Measurements from ENCODE around the gene SAA4. TPM values are rescaled to one million over a fixed set of nuclear protein-coding genes. Genes with fewer than 3 reads are reported as not detected.

Gene SAA4
- polyA plus RNA-seq, 2 of the 4 experiments (the other 2 are of a cell fraction): not detected

DNA sequence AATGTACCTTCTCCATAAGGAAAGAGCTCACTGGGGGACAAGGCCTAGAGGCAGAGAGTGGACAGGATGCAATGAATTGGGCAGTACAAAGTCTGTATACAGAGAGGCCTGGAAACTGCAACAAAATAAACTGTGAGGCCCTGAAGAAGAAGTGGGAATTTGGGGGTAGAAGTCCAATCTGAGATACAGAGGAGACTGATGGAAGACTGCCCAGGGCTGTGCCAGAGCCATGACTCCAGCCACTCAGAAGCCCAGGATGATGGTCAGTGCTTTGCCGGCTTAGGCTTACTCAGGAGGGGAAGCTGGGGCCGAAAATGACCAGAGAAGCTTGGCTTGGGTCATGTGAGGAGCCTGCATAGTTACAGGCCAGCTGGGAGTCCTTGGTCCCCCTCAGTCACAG, 5.7 kb downstream of the SAA4 start:
- H3K4me2 ChIP-seq: no peak overlapping the region
- no peak overlapping the region for H3K27ac ChIP-seq
- peak in 1 of 2 experiments; percentile 16; a peak in 2 of 6 replicates for ATAC-seq
- CTCF ChIA-PET: interaction anchor here (1.1 to 1.6 kb wide), 2 partner anchors 13 to 115 kb away, joined by 5 to 9 read pairs; no protein-coding TSS in a partner anchor
- no peaks in the 10 kb centered on the region for H3K9me3 ChIP-seq
- no peak overlapping the region for H3K4me3 ChIP-seq
- DNase-seq (ENCODE audit: low read depth in 1 of 2, low spot score in 1 of 2): no peak
- POLR2A ChIA-PET: no interaction called here
- 43% methylated on average over 2 of the region's 2 CpGs for WGBS (ENCODE audit: missing lambda C conversion rate)
- no peak for FAIRE-seq
- H3K4me1 ChIP-seq: no peaks in the 10 kb centered on the region
- TF ChIP-seq FOXS1 (CRISPR knock-in tag; IDR thresholded peaks at IDR 0.05) (no peak), NFE2L2 (conservative IDR thresholded peaks at IDR 0.05; ENCODE audit: low read length) (no peak), FOSB (CRISPR knock-in tag; IDR thresholded peaks at IDR 0.05) (no peak), NR3C1 (IDR thresholded peaks at IDR 0.05) (no peak), EP300 (IDR thresholded peaks at IDR 0.05) (no peak), HEYL (CRISPR knock-in tag; IDR thresholded peaks at IDR 0.05) (no peak), FOSL2 (IDR thresholded peaks at IDR 0.05) (no peak), FOSL2 (CRISPR knock-in tag; IDR thresholded peaks at IDR 0.05) (no peak), MAZ (IDR thresholded peaks at IDR 0.05; ENCODE audit: borderline replicate concordance, low read depth, low read length) (no peak), JUN (IDR thresholded peaks at IDR 0.05) (no peak), HOXB13 (CRISPR knock-in tag; IDR thresholded peaks at IDR 0.05; ENCODE audit: low read depth) (no peak), EHF (CRISPR knock-in tag; IDR thresholded peaks at IDR 0.05) (no peak), RNF2 (IDR thresholded peaks at IDR 0.05; ENCODE audit: borderline replicate concordance, low read depth) (no peak), POLR2A (IDR thresholded peaks at IDR 0.05; ENCODE audit: low read length) (no peak), MYC (IDR thresholded peaks at IDR 0.05; ENCODE audit: borderline replicate concordance, low read length) (no peak)
- TF ChIP-seq, protein P1, sequence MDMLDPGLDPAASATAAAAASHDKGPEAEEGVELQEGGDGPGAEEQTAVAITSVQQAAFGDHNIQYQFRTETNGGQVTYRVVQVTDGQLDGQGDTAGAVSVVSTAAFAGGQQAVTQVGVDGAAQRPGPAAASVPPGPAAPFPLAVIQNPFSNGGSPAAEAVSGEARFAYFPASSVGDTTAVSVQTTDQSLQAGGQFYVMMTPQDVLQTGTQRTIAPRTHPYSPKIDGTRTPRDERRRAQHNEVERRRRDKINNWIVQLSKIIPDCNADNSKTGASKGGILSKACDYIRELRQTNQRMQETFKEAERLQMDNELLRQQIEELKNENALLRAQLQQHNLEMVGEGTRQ (IDR thresholded peaks at IDR 0.05): no peak
- TF ChIP-seq, protein P2, sequence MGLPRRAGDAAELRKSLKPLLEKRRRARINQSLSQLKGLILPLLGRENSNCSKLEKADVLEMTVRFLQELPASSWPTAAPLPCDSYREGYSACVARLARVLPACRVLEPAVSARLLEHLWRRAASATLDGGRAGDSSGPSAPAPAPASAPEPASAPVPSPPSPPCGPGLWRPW (IDR thresholded peaks at IDR 0.05): no peak
- TF ChIP-seq, protein P3, sequence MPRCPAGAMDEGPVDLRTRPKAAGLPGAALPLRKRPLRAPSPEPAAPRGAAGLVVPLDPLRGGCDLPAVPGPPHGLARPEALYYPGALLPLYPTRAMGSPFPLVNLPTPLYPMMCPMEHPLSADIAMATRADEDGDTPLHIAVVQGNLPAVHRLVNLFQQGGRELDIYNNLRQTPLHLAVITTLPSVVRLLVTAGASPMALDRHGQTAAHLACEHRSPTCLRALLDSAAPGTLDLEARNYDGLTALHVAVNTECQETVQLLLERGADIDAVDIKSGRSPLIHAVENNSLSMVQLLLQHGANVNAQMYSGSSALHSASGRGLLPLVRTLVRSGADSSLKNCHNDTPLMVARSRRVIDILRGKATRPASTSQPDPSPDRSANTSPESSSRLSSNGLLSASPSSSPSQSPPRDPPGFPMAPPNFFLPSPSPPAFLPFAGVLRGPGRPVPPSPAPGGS (IDR thresholded peaks at IDR 0.05): no peak

DNA sequence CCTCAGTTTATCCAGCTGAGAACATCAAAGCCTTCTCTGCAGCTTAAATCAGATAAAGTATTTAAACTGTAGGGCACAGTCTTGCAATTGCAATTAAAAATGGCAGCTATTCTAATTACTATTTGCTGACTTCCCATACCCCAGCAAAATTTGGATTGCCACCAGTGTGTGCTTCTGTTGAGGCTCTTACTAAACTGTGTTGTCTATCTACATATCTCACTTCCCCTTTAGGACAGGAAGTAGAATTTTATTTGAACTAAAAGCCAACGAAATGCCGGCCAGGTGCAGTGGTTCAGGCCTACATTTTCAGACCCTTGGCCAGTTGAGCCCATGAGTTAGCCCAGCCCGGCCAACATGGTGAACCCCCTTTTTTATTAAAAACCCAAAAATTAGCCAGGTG, 7.1 kb downstream of the SAA4 start:
- no peak for FAIRE-seq

More for the DNA sequence above, 7.1 kb downstream of the SAA4 start:
- no peak for ATAC-seq
- no peak for DNase-seq (ENCODE audit: low read depth in 1 of 2, low spot score in 1 of 2)
- POLR2A ChIA-PET: no interaction called here
- H3K4me2 ChIP-seq: no peak overlapping the region
- no peak for TF ChIP-seq TP53 (CRISPR knock-in tag; IDR thresholded peaks at IDR 0.05)
- no peak for TF ChIP-seq MYC (IDR thresholded peaks at IDR 0.05; ENCODE audit: borderline replicate concordance, low read length)
- TF ChIP-seq, protein P4, sequence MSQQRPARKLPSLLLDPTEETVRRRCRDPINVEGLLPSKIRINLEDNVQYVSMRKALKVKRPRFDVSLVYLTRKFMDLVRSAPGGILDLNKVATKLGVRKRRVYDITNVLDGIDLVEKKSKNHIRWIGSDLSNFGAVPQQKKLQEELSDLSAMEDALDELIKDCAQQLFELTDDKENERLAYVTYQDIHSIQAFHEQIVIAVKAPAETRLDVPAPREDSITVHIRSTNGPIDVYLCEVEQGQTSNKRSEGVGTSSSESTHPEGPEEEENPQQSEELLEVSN (IDR thresholded peaks at IDR 0.05; ENCODE audit: borderline replicate concordance, low read depth): no peak
- TF ChIP-seq, protein P3 (IDR thresholded peaks at IDR 0.05): no peak
- TF ChIP-seq, protein P5, sequence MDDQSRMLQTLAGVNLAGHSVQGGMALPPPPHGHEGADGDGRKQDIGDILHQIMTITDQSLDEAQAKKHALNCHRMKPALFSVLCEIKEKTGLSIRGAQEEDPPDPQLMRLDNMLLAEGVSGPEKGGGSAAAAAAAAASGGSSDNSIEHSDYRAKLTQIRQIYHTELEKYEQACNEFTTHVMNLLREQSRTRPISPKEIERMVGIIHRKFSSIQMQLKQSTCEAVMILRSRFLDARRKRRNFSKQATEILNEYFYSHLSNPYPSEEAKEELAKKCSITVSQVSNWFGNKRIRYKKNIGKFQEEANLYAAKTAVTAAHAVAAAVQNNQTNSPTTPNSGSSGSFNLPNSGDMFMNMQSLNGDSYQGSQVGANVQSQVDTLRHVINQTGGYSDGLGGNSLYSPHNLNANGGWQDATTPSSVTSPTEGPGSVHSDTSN (IDR thresholded peaks at IDR 0.05): no peak
- TF ChIP-seq ZNF302 (CRISPR knock-in tag; IDR thresholded peaks at IDR 0.05): no peak
- TF ChIP-seq HOXA7 (CRISPR knock-in tag; IDR thresholded peaks at IDR 0.05): no peak
- no peak for TF ChIP-seq POLR2A (IDR thresholded peaks at IDR 0.05; ENCODE audit: low read length)
- TF ChIP-seq, protein P1 (IDR thresholded peaks at IDR 0.05): no peak
- no peak for TF ChIP-seq ZC3H11A (IDR thresholded peaks at IDR 0.05)
- WGBS (ENCODE audit: missing lambda C conversion rate): 82% methylated on average over 3 of the region's 3 CpGs
- no peak overlapping the region for H3K27ac ChIP-seq
- CTCF ChIA-PET: interaction anchor here (1.4 kb wide), 1 partner anchor 25 kb away, joined by 4 read pairs; no protein-coding TSS in a partner anchor
- H3K4me3 ChIP-seq: no peak overlapping the region
- no peaks in the 10 kb centered on the region for H3K4me1 ChIP-seq
- no peaks in the 10 kb centered on the region for H3K9me3 ChIP-seq
